WERI-Rb-1 (cell line): ENCODE measurements around the gene DENND1A.

ENCODE experiments used
- DNase-seq: peaks from one replicate; pipeline ENCODE4 v3.0.0-alpha.2; 2020
- H3K27ac ChIP-seq: fragments of 250-450 bp; sonication (Bioruptor Pico); 2 replicates; pipeline ENCODE4 v1.5.1; 2020; ENCODE audit warnings: mild to moderate bottlenecking, moderate library complexity
- H3K27me3 ChIP-seq: fragments of 250-450 bp; sonication (Bioruptor Pico); 2 replicates; pipeline ENCODE4 v1.5.1; 2021; ENCODE audit warnings: mild to moderate bottlenecking, low read depth, moderate library complexity; ENCODE audit not compliant: insufficient read depth, severe bottlenecking
- H3K36me3 ChIP-seq: fragments of 250-450 bp; sonication (Bioruptor Pico); 2 replicates; pipeline ENCODE4 v1.5.1; 2020; ENCODE audit warnings: mild to moderate bottlenecking, moderate library complexity
- H3K4me3 ChIP-seq: 2 replicates; pipeline ENCODE4 v1.5.1; 2011; ENCODE audit warnings: low read depth, mild to moderate bottlenecking, control low read depth, low read length
- H3K9me3 ChIP-seq: fragments of 250-450 bp; sonication (Bioruptor Pico); 2 replicates; pipeline ENCODE4 v1.5.1; 2021; ENCODE audit warnings: mild to moderate bottlenecking, moderate library complexity; ENCODE audit not compliant: severe bottlenecking
- TF ChIP-seq, protein P1 (sequence below): IDR thresholded peaks from 2 replicates; pipeline ENCODE4 v1.5.1; 2011; ENCODE audit warnings: low read depth, mild to moderate bottlenecking, control low read depth, inconsistent platforms, low read length

The DENND1A gene

GRCh38 chr9:123746765-123747164, 183.2 kb downstream of the DENND1A start:
- TF ChIP-seq, protein P1, sequence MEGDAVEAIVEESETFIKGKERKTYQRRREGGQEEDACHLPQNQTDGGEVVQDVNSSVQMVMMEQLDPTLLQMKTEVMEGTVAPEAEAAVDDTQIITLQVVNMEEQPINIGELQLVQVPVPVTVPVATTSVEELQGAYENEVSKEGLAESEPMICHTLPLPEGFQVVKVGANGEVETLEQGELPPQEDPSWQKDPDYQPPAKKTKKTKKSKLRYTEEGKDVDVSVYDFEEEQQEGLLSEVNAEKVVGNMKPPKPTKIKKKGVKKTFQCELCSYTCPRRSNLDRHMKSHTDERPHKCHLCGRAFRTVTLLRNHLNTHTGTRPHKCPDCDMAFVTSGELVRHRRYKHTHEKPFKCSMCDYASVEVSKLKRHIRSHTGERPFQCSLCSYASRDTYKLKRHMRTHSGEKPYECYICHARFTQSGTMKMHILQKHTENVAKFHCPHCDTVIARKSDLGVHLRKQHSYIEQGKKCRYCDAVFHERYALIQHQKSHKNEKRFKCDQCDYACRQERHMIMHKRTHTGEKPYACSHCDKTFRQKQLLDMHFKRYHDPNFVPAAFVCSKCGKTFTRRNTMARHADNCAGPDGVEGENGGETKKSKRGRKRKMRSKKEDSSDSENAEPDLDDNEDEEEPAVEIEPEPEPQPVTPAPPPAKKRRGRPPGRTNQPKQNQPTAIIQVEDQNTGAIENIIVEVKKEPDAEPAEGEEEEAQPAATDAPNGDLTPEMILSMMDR, result no peak
- no peak for DNase-seq
- no peaks in the 10 kb centered on the region for H3K36me3 ChIP-seq
- no peaks in the 10 kb centered on the region for H3K9me3 ChIP-seq
- no peak overlapping the region for H3K27ac ChIP-seq
- no peaks in the 10 kb centered on the region for H3K27me3 ChIP-seq
- H3K4me3 ChIP-seq, result no peak overlapping the region

GRCh38 chr9:123745933-123746332, 184.0 kb downstream of the DENND1A start:
- H3K36me3 ChIP-seq, result no peaks in the 10 kb centered on the region
- no peaks in the 10 kb centered on the region for H3K27me3 ChIP-seq
- no peak overlapping the region for H3K4me3 ChIP-seq
- no peaks in the 10 kb centered on the region for H3K9me3 ChIP-seq
- DNase-seq, result no peak
- TF ChIP-seq, protein P1, result no peak
- no peak overlapping the region for H3K27ac ChIP-seq

DNA sequence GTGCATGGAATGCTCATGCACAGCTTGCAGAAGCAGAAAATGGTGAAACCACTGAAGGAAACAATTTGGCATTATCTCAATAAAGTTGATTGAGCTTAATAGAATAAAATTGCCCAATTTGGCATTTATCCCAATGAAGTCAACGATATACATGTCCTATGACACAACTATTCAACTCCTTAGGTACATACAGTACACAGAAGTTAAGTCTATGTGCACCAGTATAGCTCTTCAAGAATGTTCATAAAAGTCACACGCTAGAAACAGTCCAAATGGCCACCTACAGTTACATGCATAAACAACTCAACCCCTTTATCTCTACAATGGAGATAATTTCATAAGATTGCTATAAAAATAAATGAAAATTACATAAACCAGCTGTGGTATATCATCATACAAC, 184.5 kb downstream of the DENND1A start:
- Histone ChIP-seq H3K36me3 (no peaks in the 10 kb centered on the region), H3K27ac (no peak overlapping the region), H3K27me3 (no peaks in the 10 kb centered on the region), H3K4me3 (no peak overlapping the region), H3K9me3 (no peaks in the 10 kb centered on the region)
- TF ChIP-seq, protein P1, result no peak
- DNase-seq, result no peak

GRCh38 chr9:123743737-123744136, 186.2 kb downstream of the DENND1A start:
- Histone ChIP-seq H3K9me3 (no peaks in the 10 kb centered on the region), H3K27me3 (no peaks in the 10 kb centered on the region), H3K36me3 (no peaks in the 10 kb centered on the region), H3K27ac (no peak overlapping the region), H3K4me3 (no peak overlapping the region)
- TF ChIP-seq, protein P1, result no peak
- no peak for DNase-seq

DNA sequence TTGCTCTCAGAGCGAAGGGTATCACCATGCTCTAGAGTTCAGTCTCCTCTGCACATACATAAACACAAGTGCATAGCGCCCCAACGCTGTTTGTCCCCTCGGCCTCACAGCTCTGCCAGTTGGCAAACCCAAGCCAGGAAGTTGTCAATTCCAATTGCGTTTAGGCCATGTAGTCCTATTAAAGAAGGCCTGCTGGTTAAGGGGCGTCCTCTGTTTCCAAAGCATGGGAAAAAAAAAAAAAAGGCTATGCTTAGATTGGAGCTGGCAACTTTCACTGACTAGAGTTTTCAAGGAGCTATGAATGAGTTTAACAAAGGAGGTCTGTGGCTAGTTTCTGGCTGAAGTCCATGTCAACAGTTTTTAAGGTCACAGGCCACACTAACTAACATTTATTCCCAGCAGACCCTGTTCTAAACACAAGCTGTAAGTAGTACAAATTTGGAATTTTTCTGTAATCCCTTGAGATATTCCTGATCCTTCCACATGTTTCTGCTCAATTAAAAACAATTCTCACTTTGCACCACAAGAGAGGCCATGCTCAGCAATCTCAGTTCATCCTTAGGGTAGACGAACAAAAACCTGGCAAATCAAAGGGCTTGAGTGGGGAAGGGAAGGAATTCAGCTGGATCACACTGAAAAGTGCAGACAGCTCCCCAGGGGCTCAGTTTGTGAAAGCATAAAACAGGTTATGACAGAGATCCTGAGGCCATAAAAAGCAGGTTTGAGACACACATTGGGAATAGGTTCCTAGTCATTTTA, 187.7 kb downstream of the DENND1A start:
- Histone ChIP-seq H3K27ac (no peak overlapping the region), H3K36me3 (no peaks in the 10 kb centered on the region), H3K4me3 (no peak overlapping the region), H3K9me3 (no peaks in the 10 kb centered on the region), H3K27me3 (no peaks in the 10 kb centered on the region)
- TF ChIP-seq, protein P1, result no peak
- no peak for DNase-seq

- no peak for DNase-seq
- TF ChIP-seq, protein P1, result no peak
- Histone ChIP-seq H3K27me3 (no peaks in the 10 kb centered on the region), H3K36me3 (no peaks in the 10 kb centered on the region), H3K27ac (no peak overlapping the region), H3K9me3 (no peaks in the 10 kb centered on the region), H3K4me3 (no peak overlapping the region)
Observed at GRCh38 chr9:123741214-123741613, 188.7 kb downstream of the DENND1A start.
